G401.6 (cell line): ENCODE data around the gene ATP5F1E.

Source experiments
- FAIRE-seq: peaks from 2 replicates; lab custom pipeline; 2012; peaks lifted over from hg19 to GRCh38; lab: Jason Lieb, UNC

Gene ATP5F1E

GRCh38 chr20:59005523-59006166 lies 26.5 kb downstream of the ATP5F1E start:
- no peak for FAIRE-seq

GRCh38 chr20:59004763-59005522 lies 27.2 kb downstream of the ATP5F1E start:
- FAIRE-seq = no peak

GRCh38 chr20:59004493-59004762 lies 27.7 kb downstream of the ATP5F1E start:
- no peak for FAIRE-seq

- FAIRE-seq = no peak
Observed at GRCh38 chr20:59003836-59004492, 28.2 kb downstream of the ATP5F1E start.

- no peak for FAIRE-seq
Observed at GRCh38 chr20:59002874-59003399, 29.2 kb downstream of the ATP5F1E start.

GRCh38 chr20:59002388-59002787 lies 29.7 kb downstream of the ATP5F1E start:
- no peak for FAIRE-seq

- FAIRE-seq = no peak
Observed at GRCh38 chr20:59001449-59002171, 30.5 kb downstream of the ATP5F1E start.

GRCh38 chr20:59001068-59001448 lies 31.1 kb downstream of the ATP5F1E start:
- no peak for FAIRE-seq

- no peak for FAIRE-seq
Observed at GRCh38 chr20:59000326-59000725, 31.8 kb downstream of the ATP5F1E start.

GRCh38 chr20:58998656-58999055 lies 33.5 kb downstream of the ATP5F1E start:
- FAIRE-seq = no peak

- FAIRE-seq = no peak
Observed at GRCh38 chr20:58997141-58997770, 34.9 kb downstream of the ATP5F1E start.

GRCh38 chr20:58996226-58996611 lies 35.9 kb downstream of the ATP5F1E start:
- no peak for FAIRE-seq

GRCh38 chr20:58995461-58996225 lies 36.5 kb downstream of the ATP5F1E start:
- no peak for FAIRE-seq

GRCh38 chr20:58994390-58995159 lies 37.6 kb downstream of the ATP5F1E start:
- no peak for FAIRE-seq

GRCh38 chr20:58993332-58994248 lies 38.5 kb downstream of the ATP5F1E start:
- FAIRE-seq = no peak

GRCh38 chr20:58992911-58993310 lies 39.2 kb downstream of the ATP5F1E start:
- no peak for FAIRE-seq

GRCh38 chr20:58991715-58992114 lies 40.4 kb downstream of the ATP5F1E start:
- no peak for FAIRE-seq

- FAIRE-seq = no peak
Observed at GRCh38 chr20:58990651-58991445, 41.3 kb downstream of the ATP5F1E start.

GRCh38 chr20:58989196-58989595 lies 42.9 kb downstream of the ATP5F1E start:
- no peak for FAIRE-seq
